ENCODE measurements around the gene SIX3.

- no peak for TF ChIP-seq CTCF (IDR thresholded peaks at IDR 0.05)
- no peak for TF ChIP-seq EZH2 (IDR thresholded peaks at IDR 0.05; ENCODE audit: borderline replicate concordance, insufficient read depth, low read depth, low read length, poor library complexity, severe bottlenecking)
Observed at GRCh38 chr2:44929735-44930273, 11.7 kb upstream of the SIX3 start.

Data from B cell (primary cell).